ENCODE measurements around the gene CHST11.

- no peak for TF ChIP-seq POLR2A (IDR thresholded peaks at IDR 0.05; ENCODE audit: low read depth, low read length)
- TF ChIP-seq, protein P1, sequence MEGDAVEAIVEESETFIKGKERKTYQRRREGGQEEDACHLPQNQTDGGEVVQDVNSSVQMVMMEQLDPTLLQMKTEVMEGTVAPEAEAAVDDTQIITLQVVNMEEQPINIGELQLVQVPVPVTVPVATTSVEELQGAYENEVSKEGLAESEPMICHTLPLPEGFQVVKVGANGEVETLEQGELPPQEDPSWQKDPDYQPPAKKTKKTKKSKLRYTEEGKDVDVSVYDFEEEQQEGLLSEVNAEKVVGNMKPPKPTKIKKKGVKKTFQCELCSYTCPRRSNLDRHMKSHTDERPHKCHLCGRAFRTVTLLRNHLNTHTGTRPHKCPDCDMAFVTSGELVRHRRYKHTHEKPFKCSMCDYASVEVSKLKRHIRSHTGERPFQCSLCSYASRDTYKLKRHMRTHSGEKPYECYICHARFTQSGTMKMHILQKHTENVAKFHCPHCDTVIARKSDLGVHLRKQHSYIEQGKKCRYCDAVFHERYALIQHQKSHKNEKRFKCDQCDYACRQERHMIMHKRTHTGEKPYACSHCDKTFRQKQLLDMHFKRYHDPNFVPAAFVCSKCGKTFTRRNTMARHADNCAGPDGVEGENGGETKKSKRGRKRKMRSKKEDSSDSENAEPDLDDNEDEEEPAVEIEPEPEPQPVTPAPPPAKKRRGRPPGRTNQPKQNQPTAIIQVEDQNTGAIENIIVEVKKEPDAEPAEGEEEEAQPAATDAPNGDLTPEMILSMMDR (conservative IDR thresholded peaks at IDR 0.05; ENCODE audit: low read depth, low read length): no peak
Measured at GRCh38 chr12:104419717-104420116, 37.0 kb upstream of the CHST11 start.
